ENCODE results near the gene TMEM242. TPM values are rescaled to one million over a fixed set of nuclear protein-coding genes. Genes with fewer than 3 reads are reported as not detected.

Gene TMEM242
- total RNA-seq, 1 experiment from 2014 or later: 9.4 TPM

- H3K27me3 Mint-ChIP-seq (ENCODE audit: insufficient read depth, unreplicated experiment): peaks cover 44% of the 10 kb centered on the region
- no peak for DNase-seq (ENCODE audit: unreplicated experiment)
- H3K27ac Mint-ChIP-seq (ENCODE audit: low read depth, unreplicated experiment): no peak overlapping the region
- intact Hi-C loops (cut with micrococcal nuclease): no loop called here
- no TSS peak for BruUV-seq (replicated peaks)
- H3K4me3 Mint-ChIP-seq (ENCODE audit: unreplicated experiment): no peak overlapping the region
- ChIA-PET POLR2A (no interaction called here), CTCF (no interaction called here)
- H3K9me3 Mint-ChIP-seq (ENCODE audit: unreplicated experiment): no peaks in the 10 kb centered on the region
- H3K36me3 Mint-ChIP-seq (ENCODE audit: insufficient read depth, unreplicated experiment): no peaks in the 10 kb centered on the region
- TF ChIP-seq, protein P1, sequence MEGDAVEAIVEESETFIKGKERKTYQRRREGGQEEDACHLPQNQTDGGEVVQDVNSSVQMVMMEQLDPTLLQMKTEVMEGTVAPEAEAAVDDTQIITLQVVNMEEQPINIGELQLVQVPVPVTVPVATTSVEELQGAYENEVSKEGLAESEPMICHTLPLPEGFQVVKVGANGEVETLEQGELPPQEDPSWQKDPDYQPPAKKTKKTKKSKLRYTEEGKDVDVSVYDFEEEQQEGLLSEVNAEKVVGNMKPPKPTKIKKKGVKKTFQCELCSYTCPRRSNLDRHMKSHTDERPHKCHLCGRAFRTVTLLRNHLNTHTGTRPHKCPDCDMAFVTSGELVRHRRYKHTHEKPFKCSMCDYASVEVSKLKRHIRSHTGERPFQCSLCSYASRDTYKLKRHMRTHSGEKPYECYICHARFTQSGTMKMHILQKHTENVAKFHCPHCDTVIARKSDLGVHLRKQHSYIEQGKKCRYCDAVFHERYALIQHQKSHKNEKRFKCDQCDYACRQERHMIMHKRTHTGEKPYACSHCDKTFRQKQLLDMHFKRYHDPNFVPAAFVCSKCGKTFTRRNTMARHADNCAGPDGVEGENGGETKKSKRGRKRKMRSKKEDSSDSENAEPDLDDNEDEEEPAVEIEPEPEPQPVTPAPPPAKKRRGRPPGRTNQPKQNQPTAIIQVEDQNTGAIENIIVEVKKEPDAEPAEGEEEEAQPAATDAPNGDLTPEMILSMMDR (IDR thresholded peaks at IDR 0.05; ENCODE audit: unreplicated experiment): no peak
- H3K4me1 Mint-ChIP-seq (ENCODE audit: insufficient read depth, unreplicated experiment): no peaks in the 10 kb centered on the region
Observed at GRCh38 chr6:157258878-157259277, 64.4 kb downstream of the TMEM242 start.

GRCh38 chr6:157255079-157255478 is 68.2 kb downstream of the TMEM242 start:
- TF ChIP-seq, protein P1 (IDR thresholded peaks at IDR 0.05; ENCODE audit: unreplicated experiment): no peak
- no peak for DNase-seq (ENCODE audit: unreplicated experiment)
- ChIA-PET CTCF (no interaction called here), POLR2A (no interaction called here)
- Mint-ChIP-seq H3K9me3 (ENCODE audit: unreplicated experiment) (no peaks in the 10 kb centered on the region), H3K4me1 (ENCODE audit: insufficient read depth, unreplicated experiment) (no peaks in the 10 kb centered on the region), H3K27me3 (ENCODE audit: insufficient read depth, unreplicated experiment) (peaks cover 60% of the 10 kb centered on the region), H3K36me3 (ENCODE audit: insufficient read depth, unreplicated experiment) (no peaks in the 10 kb centered on the region), H3K4me3 (ENCODE audit: unreplicated experiment) (no peak overlapping the region), H3K27ac (ENCODE audit: low read depth, unreplicated experiment) (no peak overlapping the region)
- intact Hi-C loops (cut with micrococcal nuclease): no loop called here
- BruUV-seq (replicated peaks): no TSS peak

GRCh38 chr6:157254538-157254937 is 68.8 kb downstream of the TMEM242 start:
- H3K27me3 Mint-ChIP-seq (ENCODE audit: insufficient read depth, unreplicated experiment): peaks cover 60% of the 10 kb centered on the region
- no peaks in the 10 kb centered on the region for H3K9me3 Mint-ChIP-seq (ENCODE audit: unreplicated experiment)
- H3K4me3 Mint-ChIP-seq (ENCODE audit: unreplicated experiment): no peak overlapping the region
- TF ChIP-seq, protein P1 (IDR thresholded peaks at IDR 0.05; ENCODE audit: unreplicated experiment): no peak
- intact Hi-C loops (cut with micrococcal nuclease): no loop called here
- H3K4me1 Mint-ChIP-seq (ENCODE audit: insufficient read depth, unreplicated experiment): no peaks in the 10 kb centered on the region
- DNase-seq (ENCODE audit: unreplicated experiment): no peak
- no peaks in the 10 kb centered on the region for H3K36me3 Mint-ChIP-seq (ENCODE audit: insufficient read depth, unreplicated experiment)
- ChIA-PET CTCF (no interaction called here), POLR2A (no interaction called here)
- no peak overlapping the region for H3K27ac Mint-ChIP-seq (ENCODE audit: low read depth, unreplicated experiment)
- BruUV-seq (replicated peaks): no TSS peak

DNA sequence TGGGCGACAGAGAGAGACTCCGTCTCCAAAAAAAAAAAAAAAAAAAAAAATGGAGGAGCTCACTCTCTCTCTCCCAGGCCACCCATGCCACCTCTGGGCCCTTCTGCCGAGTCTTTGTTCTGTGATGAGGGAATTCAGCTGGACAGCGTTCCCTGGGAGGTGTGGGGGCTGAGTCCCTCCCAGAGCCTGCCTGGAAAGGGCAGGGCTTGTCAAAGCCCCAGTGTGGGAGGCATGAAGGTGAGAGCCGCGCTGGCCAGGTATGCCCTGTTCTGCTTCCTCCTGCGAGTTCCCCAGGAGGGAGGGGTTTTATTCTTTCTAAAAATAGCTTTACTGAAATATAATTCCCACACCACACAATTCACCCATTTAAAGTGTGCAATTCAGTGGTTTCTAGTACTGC is 69.6 kb downstream of the TMEM242 start:
- TF ChIP-seq, protein P1 (IDR thresholded peaks at IDR 0.05; ENCODE audit: unreplicated experiment): no peak
- no TSS peak for BruUV-seq (replicated peaks)
- no peak overlapping the region for H3K4me3 Mint-ChIP-seq (ENCODE audit: unreplicated experiment)
- no peaks in the 10 kb centered on the region for H3K4me1 Mint-ChIP-seq (ENCODE audit: insufficient read depth, unreplicated experiment)
- CTCF ChIA-PET: no interaction called here
- POLR2A ChIA-PET: interaction anchor here (0.6 kb wide), 1 partner anchor 9 kb away, joined by 3 read pairs; no protein-coding TSS in a partner anchor
- no peak for DNase-seq (ENCODE audit: unreplicated experiment)
- no peaks in the 10 kb centered on the region for H3K9me3 Mint-ChIP-seq (ENCODE audit: unreplicated experiment)
- no peak overlapping the region for H3K27ac Mint-ChIP-seq (ENCODE audit: low read depth, unreplicated experiment)
- H3K36me3 Mint-ChIP-seq (ENCODE audit: insufficient read depth, unreplicated experiment): no peaks in the 10 kb centered on the region
- intact Hi-C loops (cut with micrococcal nuclease): no loop called here
- peaks cover 60% of the 10 kb centered on the region for H3K27me3 Mint-ChIP-seq (ENCODE audit: insufficient read depth, unreplicated experiment)
